Karpas-422 (cell line): Measurements from ENCODE around the gene DACH1. TPM values are rescaled to one million over a fixed set of nuclear protein-coding genes. Genes with fewer than 3 reads are reported as not detected.
"Not testable (repeated sequence)": the region's sequence is repeated elsewhere in the genome, so short reads cannot be mapped to it uniquely, and the experiment has no call there.

Experiments used
- DNase-seq: peaks from one replicate; pipeline ENCODE4 v3.0.0-alpha.2; 2015
- H2AFZ ChIP-seq: fragments of 200-600 bp; sonication (generic); 2 replicates; pipeline ENCODE4 v1.6.1; 2014; ENCODE audit warnings: antibody characterized with exemption, low read length, mixed read lengths
- H3K27ac ChIP-seq: fragments of 200-600 bp; sonication (generic); 2 replicates; pipeline ENCODE4 v1.5.1; 2014; ENCODE audit warnings: mild to moderate bottlenecking, low read length, moderate library complexity
- H3K27me3 ChIP-seq: fragments of 200-600 bp; sonication (generic); 2 replicates; pipeline ENCODE4 v1.6.1; 2014; ENCODE audit warnings: low read length, mixed read lengths
- H3K36me3 ChIP-seq: fragments of 200-600 bp; sonication (generic); 2 replicates; pipeline ENCODE4 v1.6.1; 2014; ENCODE audit warnings: low read length, mixed read lengths; ENCODE audit not compliant: insufficient read depth
- H3K4me1 ChIP-seq: fragments of 200-600 bp; sonication (generic); 2 replicates; pipeline ENCODE4 v1.6.1; 2014; ENCODE audit warnings: mild to moderate bottlenecking, low read length, mixed read lengths
- H3K4me2 ChIP-seq: fragments of 200-600 bp; sonication (generic); 2 replicates; pipeline ENCODE4 v1.6.1; 2014; ENCODE audit warnings: low read length, low read depth, mild to moderate bottlenecking; ENCODE audit not compliant: poor library complexity, severe bottlenecking
- H3K4me3 ChIP-seq: fragments of 200-600 bp; sonication (generic); 2 replicates; pipeline ENCODE4 v1.5.1; 2014; ENCODE audit warnings: mild to moderate bottlenecking, antibody characterized with exemption, low read length, mixed read lengths
- H3K79me2 ChIP-seq: fragments of 200-600 bp; sonication (generic); 2 replicates; pipeline ENCODE4 v1.6.1; 2014; ENCODE audit warnings: mild to moderate bottlenecking, low read length, mixed read lengths
- H3K9ac ChIP-seq: fragments of 200-600 bp; sonication (generic); 2 replicates; pipeline ENCODE4 v1.6.0; 2014; ENCODE audit warnings: low read length
- H3K9me2 ChIP-seq: fragments of 200-600 bp; sonication (generic), shearing (Covaris generic); replicated peaks from 2 replicates; pipeline ENCODE4 v1.6.0; 2014; ENCODE audit warnings: mild to moderate bottlenecking, low read length, moderate library complexity; ENCODE audit not compliant: insufficient read depth
- H3K9me3 ChIP-seq: fragments of 300-700, 200-600 bp; sonication (generic); 2 replicates; pipeline ENCODE4 v1.6.1; 2014; ENCODE audit warnings: low read length, mixed read lengths
- H4K20me1 ChIP-seq: fragments of 200-600 bp; sonication (generic); 2 replicates; pipeline ENCODE4 v1.6.1; 2014; ENCODE audit warnings: mild to moderate bottlenecking, antibody characterized with exemption, low read length, low read depth; ENCODE audit not compliant: insufficient read depth
- total RNA-seq: library from RNA; depleted of rRNA; stranded (reverse); fragments of >200 nt; shearing (Covaris generic); gene quantifications from 2 replicates; pipeline ENCODE4 v1.2.3, GENCODE V29; 2014; ENCODE audit warnings: low replicate concordance

DACH1 gene
- total RNA-seq, 1 experiment from 2014 or later = not detected

GRCh38 chr13:71778998-71779397 lies 88.0 kb downstream of the DACH1 start:
- not testable (repeated sequence) for H3K9ac ChIP-seq, H4K20me1 ChIP-seq, H3K4me3 ChIP-seq, H3K79me2 ChIP-seq, H3K9me2 ChIP-seq, DNase-seq, H3K4me2 ChIP-seq, H2AFZ ChIP-seq, H3K27me3 ChIP-seq, H3K36me3 ChIP-seq, H3K4me1 ChIP-seq, H3K27ac ChIP-seq
- peaks cover 13% of the 10 kb centered on the region for H3K9me3 ChIP-seq

GRCh38 chr13:71775966-71776365 lies 91.0 kb downstream of the DACH1 start:
- no peaks in the 10 kb centered on the region for H3K9me2 ChIP-seq
- no peaks in the 10 kb centered on the region for H3K27me3 ChIP-seq
- no peak overlapping the region for H3K4me2 ChIP-seq
- H3K79me2 ChIP-seq = no peaks in the 10 kb centered on the region
- H3K4me1 ChIP-seq = no peaks in the 10 kb centered on the region
- H4K20me1 ChIP-seq = no peaks in the 10 kb centered on the region
- H3K9me3 ChIP-seq = peaks cover 17% of the 10 kb centered on the region
- no peak overlapping the region for H3K27ac ChIP-seq
- no peak for DNase-seq
- H2AFZ ChIP-seq = no peak overlapping the region
- H3K4me3 ChIP-seq = no peak overlapping the region
- no peak overlapping the region for H3K9ac ChIP-seq
- H3K36me3 ChIP-seq = no peaks in the 10 kb centered on the region

DNA sequence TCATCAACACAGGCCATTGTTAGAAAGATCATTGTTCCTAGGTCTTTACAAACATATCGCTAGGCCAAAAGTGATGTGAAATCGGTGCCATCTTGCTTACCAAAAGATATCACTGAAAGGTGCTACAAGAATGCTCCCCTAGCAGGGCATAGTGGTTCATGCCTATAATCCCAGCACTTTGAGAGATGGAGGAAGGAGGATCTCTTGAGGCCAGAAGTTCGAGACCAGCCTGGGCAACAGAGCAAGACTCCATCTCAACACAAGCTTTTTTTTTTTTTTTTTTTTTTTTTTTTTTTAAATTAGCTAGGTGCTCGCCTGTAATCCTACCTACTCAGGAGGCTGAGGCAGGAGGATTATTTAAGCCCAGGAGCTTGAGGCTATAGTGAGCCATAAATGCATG lies 92.1 kb downstream of the DACH1 start:
- no peak overlapping the region for H2AFZ ChIP-seq
- H3K27ac ChIP-seq = no peak overlapping the region
- no peaks in the 10 kb centered on the region for H3K27me3 ChIP-seq
- H3K4me1 ChIP-seq = no peaks in the 10 kb centered on the region
- no peak overlapping the region for H3K9ac ChIP-seq
- H4K20me1 ChIP-seq = no peaks in the 10 kb centered on the region
- H3K79me2 ChIP-seq = no peaks in the 10 kb centered on the region
- DNase-seq = no peak
- H3K4me2 ChIP-seq = no peak overlapping the region
- no peak overlapping the region for H3K4me3 ChIP-seq
- no peaks in the 10 kb centered on the region for H3K36me3 ChIP-seq
- H3K9me3 ChIP-seq = peaks cover 15% of the 10 kb centered on the region
- no peaks in the 10 kb centered on the region for H3K9me2 ChIP-seq

GRCh38 chr13:71773531-71773930 lies 93.5 kb downstream of the DACH1 start:
- Histone ChIP-seq H3K27me3 (no peaks in the 10 kb centered on the region), H4K20me1 (no peaks in the 10 kb centered on the region), H3K27ac (no peak overlapping the region), H3K36me3 (no peaks in the 10 kb centered on the region), H2AFZ (no peak overlapping the region), H3K4me1 (no peaks in the 10 kb centered on the region), H3K4me3 (no peak overlapping the region), H3K9me2 (no peaks in the 10 kb centered on the region), H3K79me2 (no peaks in the 10 kb centered on the region), H3K9me3 (peaks cover 9% of the 10 kb centered on the region), H3K9ac (no peak overlapping the region), H3K4me2 (no peak overlapping the region)
- DNase-seq = no peak

DNA sequence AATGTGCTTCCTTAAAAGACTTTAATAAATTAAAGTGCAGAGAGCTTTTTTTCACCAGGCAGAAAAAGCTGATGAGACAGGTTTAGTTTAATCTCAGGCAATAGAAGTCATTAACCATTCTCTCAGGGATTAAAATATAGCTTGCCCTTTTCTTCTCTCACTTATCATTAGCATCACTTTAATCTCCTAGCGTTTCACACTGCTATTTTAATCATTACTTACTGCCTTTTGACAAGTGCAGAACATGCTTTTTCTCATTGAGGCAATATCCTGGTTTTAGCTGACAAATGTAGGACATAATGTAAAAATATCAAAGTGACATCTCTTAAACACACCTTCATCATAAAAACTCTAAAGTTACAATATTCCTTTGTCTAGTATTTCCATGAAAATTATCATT lies 94.6 kb downstream of the DACH1 start:
- no peaks in the 10 kb centered on the region for H4K20me1 ChIP-seq
- no peaks in the 10 kb centered on the region for H3K27me3 ChIP-seq
- H3K79me2 ChIP-seq = no peaks in the 10 kb centered on the region
- no peaks in the 10 kb centered on the region for H3K4me1 ChIP-seq
- H3K4me3 ChIP-seq = no peak overlapping the region
- no peak for DNase-seq
- H3K9me3 ChIP-seq = peaks cover 11% of the 10 kb centered on the region
- no peak overlapping the region for H2AFZ ChIP-seq
- H3K27ac ChIP-seq = no peak overlapping the region
- H3K9ac ChIP-seq = no peak overlapping the region
- no peak overlapping the region for H3K4me2 ChIP-seq
- H3K9me2 ChIP-seq = no peaks in the 10 kb centered on the region
- no peaks in the 10 kb centered on the region for H3K36me3 ChIP-seq

DNA sequence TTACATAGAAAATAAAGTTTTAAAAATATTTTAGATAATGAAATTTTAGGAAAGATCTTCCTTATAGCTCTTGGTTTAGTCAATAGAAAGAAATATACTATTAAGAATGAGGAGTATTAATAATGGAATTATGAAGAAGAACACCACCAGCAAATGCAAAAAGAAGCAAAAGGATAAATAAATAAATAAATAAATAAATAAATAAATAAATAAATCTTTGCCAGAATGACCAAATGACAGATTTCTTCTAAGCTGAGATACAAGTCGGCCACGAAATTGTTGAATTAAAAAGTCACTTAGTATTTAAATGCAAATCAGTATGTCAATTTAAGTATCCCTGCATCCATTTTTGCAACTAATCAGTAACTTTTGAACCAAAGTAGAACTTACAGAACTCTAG lies 95.9 kb downstream of the DACH1 start:
- no peak overlapping the region for H3K4me2 ChIP-seq
- no peaks in the 10 kb centered on the region for H3K4me1 ChIP-seq
- no peak for DNase-seq
- no peaks in the 10 kb centered on the region for H3K27me3 ChIP-seq
- peaks cover 6% of the 10 kb centered on the region; the same call in 1 of the 2 replicates for H3K9me3 ChIP-seq
- no peak overlapping the region for H3K4me3 ChIP-seq
- no peak overlapping the region for H3K9ac ChIP-seq
- no peak overlapping the region for H2AFZ ChIP-seq
- no peaks in the 10 kb centered on the region for H3K79me2 ChIP-seq
- H4K20me1 ChIP-seq = no peaks in the 10 kb centered on the region
- H3K36me3 ChIP-seq = no peaks in the 10 kb centered on the region
- no peak overlapping the region for H3K27ac ChIP-seq
- H3K9me2 ChIP-seq = no peaks in the 10 kb centered on the region

GRCh38 chr13:71770710-71771109 lies 96.3 kb downstream of the DACH1 start:
- Histone ChIP-seq H3K36me3 (no peaks in the 10 kb centered on the region), H3K4me1 (no peaks in the 10 kb centered on the region), H2AFZ (no peak overlapping the region), H3K9ac (no peak overlapping the region), H3K9me2 (no peaks in the 10 kb centered on the region), H3K4me2 (no peak overlapping the region), H3K79me2 (no peaks in the 10 kb centered on the region), H3K27me3 (no peaks in the 10 kb centered on the region), H3K4me3 (no peak overlapping the region), H3K9me3 (peaks cover 6% of the 10 kb centered on the region; the same call in 1 of the 2 replicates), H4K20me1 (no peaks in the 10 kb centered on the region), H3K27ac (no peak overlapping the region)
- no peak for DNase-seq

DNA sequence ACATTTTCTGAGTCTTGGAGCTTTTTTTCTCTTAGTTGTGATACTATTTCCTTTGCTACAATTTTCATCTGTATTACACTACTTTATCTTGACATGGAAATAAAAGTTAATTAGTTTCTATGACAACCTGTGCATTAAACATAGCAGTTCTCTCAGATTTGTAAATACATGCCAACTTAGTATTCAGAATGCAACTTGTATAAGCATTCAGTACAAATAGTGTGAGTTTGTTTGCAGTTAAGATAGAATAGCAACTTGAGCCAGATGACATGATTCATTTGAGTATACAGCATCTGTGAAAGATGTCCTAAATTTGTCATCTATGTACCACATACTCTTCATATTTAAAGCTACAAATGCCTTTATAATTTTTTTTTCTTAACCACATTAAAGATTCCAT lies 98.1 kb downstream of the DACH1 start:
- Histone ChIP-seq H3K79me2 (no peaks in the 10 kb centered on the region), H4K20me1 (no peaks in the 10 kb centered on the region), H3K27ac (no peak overlapping the region), H3K4me3 (no peak overlapping the region), H3K9ac (no peak overlapping the region), H3K4me1 (no peaks in the 10 kb centered on the region), H3K9me3 (peaks cover 6% of the 10 kb centered on the region; the same call in 1 of the 2 replicates), H2AFZ (no peak overlapping the region), H3K27me3 (no peaks in the 10 kb centered on the region), H3K36me3 (no peaks in the 10 kb centered on the region), H3K4me2 (no peak overlapping the region), H3K9me2 (no peaks in the 10 kb centered on the region)
- no peak for DNase-seq
